ENCODE measurements around the gene FAM186B.

The FAM186B gene

DNA sequence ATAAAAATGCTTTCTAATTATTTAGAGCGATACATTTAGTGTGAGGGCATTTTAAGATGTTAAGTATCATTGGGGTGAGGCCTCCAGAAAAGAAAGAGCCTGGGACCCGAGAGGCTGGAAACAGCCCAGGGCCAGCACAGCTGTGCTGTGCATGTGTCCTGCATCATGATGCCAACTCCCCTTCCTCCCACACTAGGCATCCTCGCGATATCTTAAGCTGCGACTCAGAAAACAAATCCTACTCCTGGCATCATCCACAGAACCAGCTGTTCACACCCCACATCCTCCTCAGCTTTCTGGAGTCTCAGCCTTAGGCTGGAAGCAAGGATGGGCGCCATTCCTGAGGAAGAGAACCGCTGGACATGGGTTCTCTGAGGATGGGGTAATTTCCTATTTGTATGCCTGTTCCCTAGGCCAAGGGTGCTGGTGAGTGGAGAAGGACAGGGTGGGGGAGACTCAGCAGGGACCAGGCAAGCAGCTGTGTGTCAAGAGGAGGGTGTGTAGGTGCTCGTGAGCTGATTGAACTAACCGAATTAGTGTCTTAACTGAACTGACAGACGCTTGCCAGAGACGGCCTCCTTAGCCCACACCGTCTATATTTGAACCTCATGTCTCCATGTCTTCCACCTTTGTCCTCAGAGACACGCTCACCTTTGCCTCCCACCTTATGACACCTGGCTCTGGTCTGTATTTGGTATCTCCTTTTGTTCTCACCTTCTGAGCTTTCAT is 21.9 kb downstream of the FAM186B start:
- in situ Hi-C loops (cut with MboI; ENCODE audit: low pct_unique_long_range_greater_than_20kb, low sequenced_read_pairs, unreplicated experiment), result no loop called here
- no peak for DNase-seq (ENCODE audit: low spot score)
- TF ChIP-seq, protein P1, sequence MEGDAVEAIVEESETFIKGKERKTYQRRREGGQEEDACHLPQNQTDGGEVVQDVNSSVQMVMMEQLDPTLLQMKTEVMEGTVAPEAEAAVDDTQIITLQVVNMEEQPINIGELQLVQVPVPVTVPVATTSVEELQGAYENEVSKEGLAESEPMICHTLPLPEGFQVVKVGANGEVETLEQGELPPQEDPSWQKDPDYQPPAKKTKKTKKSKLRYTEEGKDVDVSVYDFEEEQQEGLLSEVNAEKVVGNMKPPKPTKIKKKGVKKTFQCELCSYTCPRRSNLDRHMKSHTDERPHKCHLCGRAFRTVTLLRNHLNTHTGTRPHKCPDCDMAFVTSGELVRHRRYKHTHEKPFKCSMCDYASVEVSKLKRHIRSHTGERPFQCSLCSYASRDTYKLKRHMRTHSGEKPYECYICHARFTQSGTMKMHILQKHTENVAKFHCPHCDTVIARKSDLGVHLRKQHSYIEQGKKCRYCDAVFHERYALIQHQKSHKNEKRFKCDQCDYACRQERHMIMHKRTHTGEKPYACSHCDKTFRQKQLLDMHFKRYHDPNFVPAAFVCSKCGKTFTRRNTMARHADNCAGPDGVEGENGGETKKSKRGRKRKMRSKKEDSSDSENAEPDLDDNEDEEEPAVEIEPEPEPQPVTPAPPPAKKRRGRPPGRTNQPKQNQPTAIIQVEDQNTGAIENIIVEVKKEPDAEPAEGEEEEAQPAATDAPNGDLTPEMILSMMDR (IDR thresholded peaks at IDR 0.05; ENCODE audit: extremely low read depth, insufficient read depth, missing control alignments), result no peak

DNA sequence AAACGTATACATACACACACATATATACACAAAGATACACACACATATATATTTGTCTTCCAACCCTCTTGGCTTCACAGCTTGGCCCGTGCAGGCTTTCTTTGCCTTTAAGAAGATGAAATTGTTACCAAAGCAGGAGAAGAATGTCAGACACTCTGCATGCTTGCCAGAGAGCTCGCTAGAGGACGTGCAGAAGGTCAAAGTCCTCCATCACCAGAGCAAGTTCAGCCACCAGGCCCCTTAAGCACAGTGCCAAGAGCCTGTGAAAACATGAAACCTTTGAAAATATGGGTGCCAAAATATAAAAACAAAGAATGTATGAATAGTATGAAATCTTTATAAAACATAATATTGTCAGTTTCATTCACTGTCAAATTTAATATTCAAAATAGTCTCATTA is 22.6 kb downstream of the FAM186B start:
- TF ChIP-seq, protein P1 (IDR thresholded peaks at IDR 0.05; ENCODE audit: extremely low read depth, insufficient read depth, missing control alignments), result no peak
- in situ Hi-C loops (cut with MboI; ENCODE audit: low pct_unique_long_range_greater_than_20kb, low sequenced_read_pairs, unreplicated experiment), result no loop called here
- DNase-seq (ENCODE audit: low spot score), result no peak

DNA sequence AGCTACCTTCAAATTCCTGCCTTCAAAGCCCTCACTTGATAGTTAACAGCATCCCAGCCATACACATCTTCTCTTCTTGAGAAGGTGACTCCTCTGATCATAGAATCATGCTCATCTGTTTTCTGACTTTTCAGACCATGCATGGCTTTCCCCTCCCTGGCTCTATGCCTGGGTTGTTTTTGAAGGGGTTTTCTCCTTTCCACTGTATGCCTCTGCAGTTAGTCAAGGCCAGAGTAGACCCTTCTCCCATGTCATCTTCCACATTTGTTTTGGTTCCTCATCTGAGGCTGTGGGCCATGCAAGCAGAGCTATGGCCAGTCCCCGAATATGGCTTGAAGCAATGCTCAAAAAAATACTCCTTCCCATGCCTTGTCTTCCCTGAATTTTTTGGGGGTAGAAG is 23.2 kb downstream of the FAM186B start:
- peak; percentile 57 for DNase-seq (ENCODE audit: low spot score)
- in situ Hi-C loops (cut with MboI; ENCODE audit: low pct_unique_long_range_greater_than_20kb, low sequenced_read_pairs, unreplicated experiment), result no loop called here
- TF ChIP-seq, protein P1 (IDR thresholded peaks at IDR 0.05; ENCODE audit: extremely low read depth, insufficient read depth, missing control alignments), result no peak

DNA sequence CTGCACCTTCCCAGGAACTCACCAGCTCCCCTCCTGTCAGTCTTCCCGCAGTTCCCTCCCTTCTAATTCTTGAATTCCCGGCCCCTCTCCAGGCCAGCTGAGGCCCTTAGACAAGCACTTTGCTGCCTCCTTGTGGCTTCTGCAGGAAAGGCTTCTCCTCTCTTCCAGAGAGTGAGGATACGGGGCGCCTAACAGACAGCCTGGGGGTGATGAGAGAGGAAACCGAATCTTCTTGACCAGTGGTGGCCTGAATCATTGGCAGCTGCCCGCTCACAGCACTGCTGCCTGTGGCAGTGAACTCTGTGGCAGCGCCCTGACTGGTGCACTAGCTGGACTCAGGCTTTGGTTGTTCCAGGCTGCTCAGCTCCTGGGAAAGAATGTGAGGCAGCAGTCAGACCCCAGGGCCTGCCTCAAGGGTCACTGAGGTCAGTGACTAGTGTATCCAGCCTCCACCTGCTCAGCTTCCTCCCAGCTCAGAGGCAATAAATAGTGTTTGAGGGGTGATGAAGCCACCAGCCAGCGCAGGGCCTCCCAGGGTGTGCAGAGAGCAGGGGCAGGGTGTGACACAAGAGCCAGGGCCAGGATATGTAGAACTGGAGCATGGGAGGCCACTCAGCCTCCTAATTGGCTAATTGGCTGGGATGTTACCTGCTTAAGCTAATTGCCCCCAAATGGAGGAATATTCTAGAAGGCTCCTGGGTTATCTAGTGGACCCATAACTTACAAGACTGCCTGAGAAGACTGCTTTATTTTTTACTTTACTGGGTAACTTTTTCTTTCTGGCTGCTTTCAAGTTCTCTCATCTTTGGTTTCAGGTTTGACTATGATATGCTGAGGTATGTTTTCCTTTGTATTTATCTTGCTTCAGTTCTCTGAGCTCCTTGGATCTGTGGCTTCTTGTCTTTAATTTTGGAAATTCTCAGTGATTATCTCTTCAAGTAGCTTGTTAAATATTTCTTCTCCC is 24.6 kb downstream of the FAM186B start:
- in situ Hi-C loops (cut with MboI; ENCODE audit: low pct_unique_long_range_greater_than_20kb, low sequenced_read_pairs, unreplicated experiment), result no loop called here
- TF ChIP-seq, protein P1 (IDR thresholded peaks at IDR 0.05; ENCODE audit: extremely low read depth, insufficient read depth, missing control alignments), result peak; percentile 86
- peak; percentile 67 for DNase-seq (ENCODE audit: low spot score)

DNA sequence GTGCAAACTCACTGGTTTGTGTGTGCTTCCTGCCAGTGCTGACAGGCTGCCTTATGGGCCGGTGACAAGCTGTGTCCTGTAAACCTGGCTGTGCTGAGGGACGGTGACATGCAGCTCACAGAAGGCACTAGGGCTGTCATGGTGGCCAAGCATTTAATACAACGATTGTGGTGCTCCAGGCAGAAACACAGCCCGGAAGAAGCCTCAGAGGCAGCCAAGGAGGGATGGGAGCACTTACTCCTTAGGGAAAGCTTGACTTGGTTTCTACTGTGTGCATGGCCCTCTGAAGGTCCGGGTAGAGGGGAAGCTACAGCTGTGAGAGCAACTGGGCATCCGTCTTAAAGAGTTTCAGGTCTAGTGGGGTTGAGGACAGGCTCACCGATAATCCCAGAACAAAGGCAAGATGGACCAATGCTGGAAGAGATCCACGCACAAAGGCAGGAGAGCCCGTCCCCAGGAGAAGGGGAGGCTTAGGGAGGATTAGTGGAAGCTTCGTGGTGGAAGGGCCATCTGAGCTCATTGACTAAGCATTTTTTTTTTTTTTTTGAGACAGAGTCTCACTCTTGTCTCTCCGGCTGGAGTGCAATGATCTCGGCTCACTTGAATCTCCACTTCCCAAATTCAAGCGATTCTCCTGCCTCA is 26.8 kb downstream of the FAM186B start:
- in situ Hi-C loops (cut with MboI; ENCODE audit: low pct_unique_long_range_greater_than_20kb, low sequenced_read_pairs, unreplicated experiment), result no loop called here
- no peak for DNase-seq (ENCODE audit: low spot score)
- TF ChIP-seq, protein P1 (IDR thresholded peaks at IDR 0.05; ENCODE audit: extremely low read depth, insufficient read depth, missing control alignments), result no peak

DNA sequence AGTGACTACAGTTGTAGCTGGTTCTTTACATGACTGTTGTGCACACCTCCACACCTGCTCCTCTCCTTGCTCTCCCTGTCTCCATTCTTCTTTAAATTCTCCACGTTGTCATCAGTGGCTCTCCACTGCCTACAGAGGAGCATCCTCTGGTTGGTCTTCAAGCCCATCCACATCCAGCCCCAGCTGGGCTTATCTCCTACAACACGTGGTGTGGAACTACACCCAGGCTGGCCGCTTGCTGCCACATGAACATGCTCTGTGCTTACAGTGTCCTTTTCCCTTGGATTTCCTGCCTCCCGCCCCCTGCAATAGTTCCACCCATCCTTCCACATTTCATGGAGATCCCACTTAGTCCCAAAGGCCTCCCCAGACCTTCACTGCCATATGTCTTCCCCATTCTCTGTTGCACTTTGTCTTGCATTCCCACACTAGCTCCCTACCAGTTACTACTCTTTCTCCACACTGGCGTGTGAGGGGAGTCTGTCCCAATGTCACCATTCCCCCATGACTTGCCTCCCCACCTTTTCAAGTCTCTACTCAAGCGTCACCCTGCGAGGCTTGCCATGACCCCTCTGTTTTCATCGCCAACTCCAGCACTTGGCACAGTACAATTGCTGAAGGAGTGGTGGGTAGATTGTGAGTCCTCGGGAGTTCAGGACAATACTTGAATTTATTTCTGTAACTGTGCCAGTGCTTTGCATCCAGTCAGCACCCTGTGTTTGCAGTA is 27.7 kb downstream of the FAM186B start:
- TF ChIP-seq, protein P1 (IDR thresholded peaks at IDR 0.05; ENCODE audit: extremely low read depth, insufficient read depth, missing control alignments), result no peak
- DNase-seq (ENCODE audit: low spot score), result no peak
- in situ Hi-C loops (cut with MboI; ENCODE audit: low pct_unique_long_range_greater_than_20kb, low sequenced_read_pairs, unreplicated experiment), result no loop called here

Data from GM13977 (cell line).